Measurements from ENCODE around the gene APMAP.

The APMAP gene

DNA sequence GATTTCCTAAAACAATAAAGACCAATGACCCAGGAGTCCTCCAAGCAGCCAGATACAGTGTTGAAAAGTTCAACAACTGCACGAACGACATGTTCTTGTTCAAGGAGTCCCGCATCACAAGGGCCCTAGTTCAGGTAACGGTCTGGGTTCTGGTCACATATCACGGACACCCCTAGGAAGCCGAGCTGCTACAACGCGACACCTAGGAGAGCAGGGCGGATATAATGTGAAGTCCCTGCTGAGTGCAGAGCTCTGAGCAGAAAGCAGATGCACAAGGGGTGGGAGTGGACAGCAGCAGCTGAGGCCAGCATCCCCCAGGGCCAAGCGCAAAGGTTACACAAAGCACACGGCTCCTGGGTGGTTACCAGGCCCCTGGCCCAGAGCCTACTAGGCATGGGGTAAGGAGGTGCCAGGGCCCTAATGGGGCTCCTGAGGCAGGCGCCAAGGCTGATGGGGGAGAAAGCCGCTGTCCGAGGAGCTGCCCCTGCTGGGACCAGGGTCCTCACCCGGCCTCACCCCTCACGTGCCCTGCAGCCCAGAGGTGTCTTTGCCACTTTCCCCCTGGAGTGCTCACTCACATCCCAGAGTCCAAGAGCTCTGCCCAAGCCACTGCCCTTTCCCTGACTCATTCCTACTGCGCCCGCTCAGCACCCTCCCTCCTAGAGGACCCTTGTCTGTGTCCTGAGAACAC, 35.1 kb downstream of the APMAP start:
- TF ChIP-seq POLR2A (IDR thresholded peaks at IDR 0.05; ENCODE audit: low read length) (no peak), GATA1 (IDR thresholded peaks at IDR 0.05; ENCODE audit: low read depth, low read length) (no peak)
- DNase-seq: no peak

GRCh38 chr20:24956001-24956841, 36.3 kb downstream of the APMAP start:
- DNase-seq: no peak
- TF ChIP-seq GATA1 (IDR thresholded peaks at IDR 0.05; ENCODE audit: low read depth, low read length): no peak
- TF ChIP-seq POLR2A (IDR thresholded peaks at IDR 0.05; ENCODE audit: low read length): no peak

- DNase-seq: no peak
These were observed 37.5 kb downstream of the APMAP start for GRCh38 chr20:24955045-24955444.

DNA sequence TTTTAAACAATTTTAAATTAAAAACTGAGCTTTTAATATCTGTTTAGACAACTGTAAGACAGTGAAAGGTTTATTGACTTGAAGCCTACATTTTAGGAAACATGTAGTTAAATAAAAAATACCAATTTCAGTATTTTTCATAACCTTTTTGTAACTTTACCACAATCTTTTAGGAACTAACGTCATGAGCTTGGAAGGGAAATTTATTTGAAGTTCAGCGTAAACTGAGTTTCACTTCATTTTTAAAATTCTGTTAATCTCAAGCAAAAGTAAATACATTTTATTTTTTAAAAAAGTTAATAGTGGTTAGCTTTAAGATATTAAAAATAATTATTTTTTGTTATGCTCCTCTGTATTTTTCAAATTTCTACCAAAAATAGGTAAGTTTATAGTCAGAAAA, 38.0 kb downstream of the APMAP start:
- no peak for DNase-seq
- TF ChIP-seq POLR2A (IDR thresholded peaks at IDR 0.05; ENCODE audit: low read length): no peak
- no peak for TF ChIP-seq GATA1 (IDR thresholded peaks at IDR 0.05; ENCODE audit: low read depth, low read length)

More at GRCh38 chr20:24955045-24955444, 37.5 kb downstream of the APMAP start:
- TF ChIP-seq GATA1 (IDR thresholded peaks at IDR 0.05; ENCODE audit: low read depth, low read length) (no peak), POLR2A (IDR thresholded peaks at IDR 0.05; ENCODE audit: low read length) (no peak)

- no peak for DNase-seq
- TF ChIP-seq GATA1 (IDR thresholded peaks at IDR 0.05; ENCODE audit: low read depth, low read length) (no peak), POLR2A (IDR thresholded peaks at IDR 0.05; ENCODE audit: low read length) (no peak)
These were observed 38.4 kb downstream of the APMAP start for GRCh38 chr20:24954151-24954550.

DNA sequence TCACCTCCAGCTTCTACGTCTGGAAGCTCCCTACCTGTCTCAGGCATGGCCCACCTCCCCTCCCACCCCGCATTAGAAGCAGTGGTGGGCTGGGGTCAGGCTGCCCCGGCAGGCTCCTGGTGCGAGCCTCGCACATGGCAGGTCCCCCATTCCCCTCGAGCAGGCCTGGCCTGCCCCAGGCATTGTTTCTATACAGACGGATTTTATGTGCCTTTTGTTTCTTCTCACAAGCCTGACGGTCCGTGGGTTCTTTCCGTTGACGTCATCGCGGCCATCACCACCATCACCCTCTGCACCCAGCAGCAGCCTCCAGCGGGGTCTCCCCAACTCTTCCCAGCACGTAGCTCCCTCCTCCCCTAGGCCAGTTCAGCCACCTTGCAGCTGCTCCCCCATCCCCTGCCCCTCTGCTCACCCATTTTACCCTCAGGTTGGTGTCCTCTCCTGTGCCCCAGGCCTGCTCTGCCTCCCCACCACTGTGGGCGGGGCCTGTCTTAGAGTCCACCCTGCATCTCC, 38.9 kb downstream of the APMAP start:
- TF ChIP-seq POLR2A (IDR thresholded peaks at IDR 0.05; ENCODE audit: low read length): no peak
- TF ChIP-seq GATA1 (IDR thresholded peaks at IDR 0.05; ENCODE audit: low read depth, low read length): no peak
- no peak for DNase-seq

DNA sequence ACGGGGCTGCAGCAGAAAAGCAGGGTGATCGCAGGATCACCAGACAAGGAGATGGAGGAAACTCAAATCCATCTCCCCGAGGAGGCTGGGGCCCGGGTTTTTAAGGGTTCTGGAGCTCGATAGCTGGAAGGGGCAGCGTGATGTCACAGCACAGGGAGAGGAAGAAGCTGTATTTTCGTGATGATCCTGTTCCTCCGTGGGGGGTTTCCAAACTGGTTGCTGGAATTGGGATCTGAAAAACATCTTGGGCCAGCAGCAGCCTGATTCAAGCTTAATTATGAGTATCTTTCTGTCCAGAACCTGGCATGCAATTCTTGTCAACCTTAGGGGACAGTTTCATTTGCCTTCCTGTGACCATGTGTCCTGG, 39.4 kb downstream of the APMAP start:
- TF ChIP-seq POLR2A (IDR thresholded peaks at IDR 0.05; ENCODE audit: low read length) (no peak), GATA1 (IDR thresholded peaks at IDR 0.05; ENCODE audit: low read depth, low read length) (no peak)
- DNase-seq: no peak

DNA sequence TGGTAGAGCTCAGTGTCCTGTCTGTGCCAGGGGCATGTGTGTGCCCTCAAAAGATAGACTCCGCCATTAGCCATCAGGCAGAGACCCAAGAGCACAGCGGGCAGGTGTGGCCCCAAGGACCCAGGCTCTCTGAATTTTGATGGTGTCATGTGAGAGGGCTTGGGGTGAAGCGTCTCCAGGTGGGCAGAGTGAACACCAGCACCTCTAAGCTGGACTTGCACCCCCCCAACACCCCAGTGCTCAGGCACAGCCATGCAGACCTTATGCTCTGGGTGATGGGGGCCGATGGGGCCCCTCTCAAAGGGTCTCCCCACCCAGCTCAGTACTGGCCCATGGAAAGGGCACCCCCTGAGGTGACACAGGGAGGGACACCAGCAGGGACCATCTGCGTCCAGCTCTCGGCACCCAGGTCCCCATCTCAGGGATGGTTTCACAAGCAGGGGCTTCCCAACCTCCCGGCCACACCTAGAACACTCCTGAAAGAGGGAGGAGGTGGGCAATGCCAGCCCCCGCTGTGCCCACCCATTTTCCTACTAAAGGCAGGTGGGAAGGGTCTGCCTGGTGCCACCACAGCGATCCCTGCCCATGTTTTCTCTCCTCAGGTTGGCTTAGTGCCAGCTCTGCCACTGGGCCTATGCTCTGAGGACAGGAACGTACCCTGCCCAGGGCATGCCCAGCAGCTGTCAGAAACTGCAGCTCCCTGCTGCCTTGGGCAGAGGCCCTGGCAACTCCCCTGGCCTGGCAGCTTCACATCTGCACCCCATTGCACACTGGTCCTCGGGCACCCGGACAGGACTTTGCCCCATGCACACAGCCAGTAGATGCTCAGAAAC, 40.0 kb downstream of the APMAP start:
- TF ChIP-seq POLR2A (IDR thresholded peaks at IDR 0.05; ENCODE audit: low read length) (no peak), GATA1 (IDR thresholded peaks at IDR 0.05; ENCODE audit: low read depth, low read length) (no peak)
- DNase-seq: no peak

- DNase-seq: no peak
These were observed 40.9 kb downstream of the APMAP start for GRCh38 chr20:24951536-24952083.

GRCh38 chr20:24950836-24951525, 41.6 kb downstream of the APMAP start:
- TF ChIP-seq GATA1 (IDR thresholded peaks at IDR 0.05; ENCODE audit: low read depth, low read length) (no peak), POLR2A (IDR thresholded peaks at IDR 0.05; ENCODE audit: low read length) (no peak)
- no peak for DNase-seq

More at GRCh38 chr20:24951536-24952083, 40.9 kb downstream of the APMAP start:
- TF ChIP-seq POLR2A (IDR thresholded peaks at IDR 0.05; ENCODE audit: low read length) (no peak), GATA1 (IDR thresholded peaks at IDR 0.05; ENCODE audit: low read depth, low read length) (no peak)

DNA sequence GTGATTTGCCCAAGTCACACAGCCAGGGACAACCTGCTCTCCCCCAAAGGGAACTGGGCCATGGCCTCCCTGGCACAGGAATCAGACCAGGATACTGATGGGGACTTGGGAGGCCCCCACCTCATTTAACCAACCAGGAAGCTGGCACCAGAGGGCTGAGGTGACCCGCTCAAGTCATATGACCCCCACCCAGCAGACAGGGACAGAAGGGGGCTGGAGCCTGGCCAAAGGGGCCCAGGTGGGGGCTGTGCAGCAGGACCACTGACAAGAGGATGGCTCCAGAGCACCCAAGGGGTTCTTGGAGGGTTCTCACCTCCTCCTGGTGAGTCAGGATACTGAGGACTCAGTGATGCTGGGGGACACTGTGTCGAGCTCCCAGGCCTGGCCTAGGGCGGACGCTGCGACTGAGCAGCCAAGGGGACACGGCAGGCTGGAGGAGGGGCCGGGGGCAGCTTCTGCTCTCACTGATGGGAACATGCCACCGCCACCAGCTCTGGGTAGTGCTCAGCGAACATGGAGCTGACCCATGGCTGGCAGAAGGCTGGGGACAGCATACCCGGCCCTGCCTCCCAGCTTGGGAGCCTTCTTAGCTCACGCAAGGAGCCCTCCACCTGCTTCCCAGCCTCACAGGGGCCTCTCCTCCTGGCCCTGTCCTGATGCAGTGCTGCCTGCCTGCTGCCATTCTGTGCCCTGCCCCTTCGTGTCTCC, 42.3 kb downstream of the APMAP start:
- TF ChIP-seq POLR2A (IDR thresholded peaks at IDR 0.05; ENCODE audit: low read length) (no peak), GATA1 (IDR thresholded peaks at IDR 0.05; ENCODE audit: low read depth, low read length) (no peak)
- no peak for DNase-seq

GRCh38 chr20:24949756-24950127, 42.8 kb downstream of the APMAP start:
- DNase-seq: no peak
- TF ChIP-seq POLR2A (IDR thresholded peaks at IDR 0.05; ENCODE audit: low read length): no peak
- TF ChIP-seq GATA1 (IDR thresholded peaks at IDR 0.05; ENCODE audit: low read depth, low read length): no peak
